ENCODE measurements around the gene EBF3. TPM values are rescaled to one million over a fixed set of nuclear protein-coding genes. Genes with fewer than 3 reads are reported as not detected.

EBF3 gene
- total RNA-seq, 1 experiment from 2014 or later, result 56.2 TPM

DNA sequence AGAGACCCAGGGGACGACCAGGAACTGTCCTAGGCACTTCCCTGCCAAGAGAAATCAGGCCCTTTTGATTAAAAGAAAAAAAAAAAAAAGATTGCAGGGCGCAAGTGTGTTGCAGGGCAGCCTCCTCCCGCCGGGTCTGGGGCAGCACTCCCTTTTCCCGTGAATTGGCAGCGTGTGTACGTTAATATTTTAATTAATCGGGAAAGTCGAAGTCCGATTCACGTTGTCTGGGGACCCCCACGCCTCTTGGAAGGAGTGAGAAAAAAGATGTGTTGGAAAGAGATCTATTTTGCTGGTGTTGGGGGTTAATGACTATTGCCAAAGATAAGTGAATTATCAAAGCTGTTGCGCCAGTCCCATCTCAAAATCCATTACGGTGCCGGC lies 1.3 kb upstream of the EBF3 start:
- Histone ChIP-seq H3K4me1 (ENCODE audit: insufficient read depth, low read length, poor library complexity, severe bottlenecking) (peaks cover 32% of the 10 kb centered on the region), H3K36me3 (ENCODE audit: insufficient read depth, low read length, poor library complexity, severe bottlenecking) (peaks cover 27% of the 10 kb centered on the region), H3K4me3 (ENCODE audit: low read depth, low read length, poor library complexity, severe bottlenecking) (peak overlapping the region; percentile 79), H3K9me3 (ENCODE audit: low read depth, low read length, poor library complexity, severe bottlenecking) (no peaks in the 10 kb centered on the region), H3K27me3 (replicated peaks; ENCODE audit: insufficient read depth, low read depth, low read length, poor library complexity) (no peaks in the 10 kb centered on the region), H3K27ac (ENCODE audit: low read depth, low read length, poor library complexity, severe bottlenecking) (no peak overlapping the region)
- no TSS peak for BruUV-seq (replicated peaks)
- ChIA-PET CTCF (interaction anchor here (1.0 kb wide), 1 partner anchor 934 kb away, joined by 4 read pairs; no protein-coding TSS in a partner anchor), POLR2A (ENCODE audit: low non-redundant PET) (no interaction called here)
- no peak for DNase-seq (ENCODE audit: low spot score)
- intact Hi-C loops (cut with micrococcal nuclease; ENCODE audit: unreplicated experiment), result loop anchor here (10.0 kb wide), 2 partner anchors 801 to 1431 kb away; no protein-coding TSS in a partner anchor
- no peak for TF ChIP-seq EZH2 (IDR thresholded peaks at IDR 0.05; ENCODE audit: borderline replicate concordance, low read depth, low read length, poor library complexity, severe bottlenecking)
- TF ChIP-seq, protein P1, sequence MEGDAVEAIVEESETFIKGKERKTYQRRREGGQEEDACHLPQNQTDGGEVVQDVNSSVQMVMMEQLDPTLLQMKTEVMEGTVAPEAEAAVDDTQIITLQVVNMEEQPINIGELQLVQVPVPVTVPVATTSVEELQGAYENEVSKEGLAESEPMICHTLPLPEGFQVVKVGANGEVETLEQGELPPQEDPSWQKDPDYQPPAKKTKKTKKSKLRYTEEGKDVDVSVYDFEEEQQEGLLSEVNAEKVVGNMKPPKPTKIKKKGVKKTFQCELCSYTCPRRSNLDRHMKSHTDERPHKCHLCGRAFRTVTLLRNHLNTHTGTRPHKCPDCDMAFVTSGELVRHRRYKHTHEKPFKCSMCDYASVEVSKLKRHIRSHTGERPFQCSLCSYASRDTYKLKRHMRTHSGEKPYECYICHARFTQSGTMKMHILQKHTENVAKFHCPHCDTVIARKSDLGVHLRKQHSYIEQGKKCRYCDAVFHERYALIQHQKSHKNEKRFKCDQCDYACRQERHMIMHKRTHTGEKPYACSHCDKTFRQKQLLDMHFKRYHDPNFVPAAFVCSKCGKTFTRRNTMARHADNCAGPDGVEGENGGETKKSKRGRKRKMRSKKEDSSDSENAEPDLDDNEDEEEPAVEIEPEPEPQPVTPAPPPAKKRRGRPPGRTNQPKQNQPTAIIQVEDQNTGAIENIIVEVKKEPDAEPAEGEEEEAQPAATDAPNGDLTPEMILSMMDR (conservative IDR thresholded peaks at IDR 0.05; ENCODE audit: low read depth, low read length), result no peak

DNA sequence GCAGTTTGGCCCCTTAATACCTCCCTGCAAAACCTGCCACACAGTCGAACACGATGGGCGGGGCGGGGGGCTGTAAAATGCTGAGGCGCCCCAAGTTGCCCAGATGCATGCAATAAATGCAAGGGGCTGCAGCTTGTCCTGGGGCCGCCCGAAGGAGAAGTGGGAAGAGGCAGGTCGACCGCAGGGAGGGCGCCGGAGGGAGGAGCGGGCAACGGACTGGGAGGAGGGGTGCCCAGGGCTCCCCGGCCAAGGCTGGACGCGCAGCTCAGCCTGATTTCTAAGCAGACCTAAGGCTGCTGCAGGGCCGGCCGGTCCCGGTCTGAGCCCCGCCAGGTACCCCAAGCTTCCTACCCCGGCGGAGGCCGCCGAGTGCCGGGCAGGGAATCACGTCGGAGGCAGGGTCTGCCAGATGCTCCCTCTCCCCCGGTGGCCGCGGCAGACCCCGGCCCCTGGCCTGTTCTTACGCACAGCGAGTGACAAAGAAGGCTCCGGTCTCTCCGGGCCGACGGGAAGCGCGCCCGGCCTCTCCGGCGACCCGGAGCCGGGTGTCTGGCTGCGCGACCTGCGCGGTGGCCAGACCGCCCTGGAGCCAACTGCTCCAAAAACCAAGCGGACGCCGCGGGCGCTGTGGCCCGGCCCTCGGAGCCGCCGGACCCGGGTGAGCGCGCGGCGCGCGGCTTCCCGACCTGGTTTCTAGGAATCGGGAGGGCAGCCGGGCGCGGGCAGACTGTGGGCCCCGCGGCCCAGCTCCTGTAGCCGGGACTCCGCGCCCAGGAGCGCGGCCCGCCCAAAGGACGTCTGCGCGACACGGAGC lies 744 bp upstream of the EBF3 start:
- Histone ChIP-seq H3K9me3 (ENCODE audit: low read depth, low read length, poor library complexity, severe bottlenecking) (no peaks in the 10 kb centered on the region), H3K27ac (ENCODE audit: low read depth, low read length, poor library complexity, severe bottlenecking) (no peak overlapping the region), H3K4me1 (ENCODE audit: insufficient read depth, low read length, poor library complexity, severe bottlenecking) (peaks cover 33% of the 10 kb centered on the region), H3K27me3 (replicated peaks; ENCODE audit: insufficient read depth, low read depth, low read length, poor library complexity) (no peaks in the 10 kb centered on the region), H3K4me3 (ENCODE audit: low read depth, low read length, poor library complexity, severe bottlenecking) (peak overlapping the region; percentile 79), H3K36me3 (ENCODE audit: insufficient read depth, low read length, poor library complexity, severe bottlenecking) (peaks cover 33% of the 10 kb centered on the region)
- no peak for TF ChIP-seq EZH2 (IDR thresholded peaks at IDR 0.05; ENCODE audit: borderline replicate concordance, low read depth, low read length, poor library complexity, severe bottlenecking)
- TF ChIP-seq, protein P1 (conservative IDR thresholded peaks at IDR 0.05; ENCODE audit: low read depth, low read length), result no peak
- POLR2A ChIA-PET (ENCODE audit: low non-redundant PET), result no interaction called here
- no peak for DNase-seq (ENCODE audit: low spot score)
- CTCF ChIA-PET, result no interaction called here
- intact Hi-C loops (cut with micrococcal nuclease; ENCODE audit: unreplicated experiment), result loop anchor here (5.0 to 10.0 kb wide), 5 partner anchors 73 to 1430 kb away; no protein-coding TSS in a partner anchor
- no TSS peak for BruUV-seq (replicated peaks)

DNA sequence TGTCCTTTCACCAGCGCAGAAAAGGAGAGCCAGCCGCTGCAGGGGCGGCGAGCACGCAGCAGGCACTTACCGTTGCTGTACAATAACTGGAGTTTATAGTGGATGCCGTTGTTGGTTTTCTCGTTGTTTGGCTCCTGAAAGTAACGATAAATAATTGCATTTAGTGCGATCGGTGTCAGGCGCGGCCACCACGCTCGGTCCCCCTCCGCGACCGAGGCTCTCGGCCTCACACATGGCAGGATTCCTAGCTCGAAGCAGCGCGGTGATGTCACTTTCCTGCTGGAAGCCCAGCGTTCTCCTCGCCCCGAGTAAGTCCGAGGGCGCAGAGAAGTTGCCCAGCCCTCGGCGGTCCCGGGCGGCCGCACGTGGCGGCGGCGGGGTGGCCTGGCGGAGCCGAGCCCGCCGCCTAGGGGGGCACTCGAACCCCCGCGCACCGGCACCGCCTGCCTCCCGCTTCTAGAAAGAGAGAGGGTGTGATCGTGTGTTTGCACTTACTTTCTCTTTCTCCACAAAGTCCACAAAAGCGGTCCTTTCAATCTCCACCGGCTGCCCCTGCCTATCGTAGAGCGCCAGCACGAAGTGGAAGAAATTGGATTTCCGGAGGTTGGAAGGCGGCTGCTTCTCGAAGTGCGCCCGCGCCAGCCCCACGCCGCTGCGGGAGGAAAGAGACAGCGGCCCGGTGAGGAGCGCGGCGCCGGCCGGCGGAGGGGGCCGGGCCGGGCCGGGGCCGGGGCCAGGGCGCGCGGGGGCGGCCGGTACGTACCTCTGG lies 1.0 kb downstream of the EBF3 start:
- Histone ChIP-seq H3K27ac (ENCODE audit: low read depth, low read length, poor library complexity, severe bottlenecking) (peak overlapping the region; percentile 86), H3K9me3 (ENCODE audit: low read depth, low read length, poor library complexity, severe bottlenecking) (no peaks in the 10 kb centered on the region), H3K4me3 (ENCODE audit: low read depth, low read length, poor library complexity, severe bottlenecking) (peak overlapping the region; percentile 79), H3K27me3 (replicated peaks; ENCODE audit: insufficient read depth, low read depth, low read length, poor library complexity) (no peaks in the 10 kb centered on the region), H3K4me1 (ENCODE audit: insufficient read depth, low read length, poor library complexity, severe bottlenecking) (peaks cover 36% of the 10 kb centered on the region), H3K36me3 (ENCODE audit: insufficient read depth, low read length, poor library complexity, severe bottlenecking) (peaks cover 35% of the 10 kb centered on the region)
- POLR2A ChIA-PET (ENCODE audit: low non-redundant PET), result interaction anchor here (0.6 kb wide), 1 partner anchor 665 kb away, joined by 3 read pairs; no protein-coding TSS in a partner anchor
- intact Hi-C loops (cut with micrococcal nuclease; ENCODE audit: unreplicated experiment), result loop anchor here (5.0 to 10.0 kb wide), 5 partner anchors 71 to 1428 kb away; no protein-coding TSS in a partner anchor
- no TSS peak for BruUV-seq (replicated peaks)
- TF ChIP-seq EZH2 (IDR thresholded peaks at IDR 0.05; ENCODE audit: borderline replicate concordance, low read depth, low read length, poor library complexity, severe bottlenecking), result no peak
- DNase-seq (ENCODE audit: low spot score), result peak; percentile 67
- CTCF ChIA-PET, result interaction anchor here (0.7 kb wide), 1 partner anchor 110 kb away, joined by 4 read pairs; no protein-coding TSS in a partner anchor

All from A673 (cell line).